SK-N-SH treated with all-trans-retinoic acid at 6 μM for 48 hours (cell line): ENCODE measurements around the gene KCNJ18.

Experiments used
- ATAC-seq: fragments of 200-7000 bp; cut with Tn5 transposase; 3 replicates; pipeline ENCODE4 v1.9.1; 2020; ENCODE audit warnings: mild to moderate bottlenecking, moderate library complexity
- ARNTL ChIP-seq: fragments of 450-650 bp; formaldehyde crosslinking; IDR thresholded peaks from 2 replicates; pipeline ENCODE4 v1.5.0; 2020; ENCODE audit warnings: low read depth, mild to moderate bottlenecking, moderate library complexity, borderline replicate concordance
- CSDC2 ChIP-seq: fragments of 250-450 bp; sonication (Bioruptor Pico); IDR thresholded peaks from 2 replicates; pipeline ENCODE4 v1.5.0; 2020; ENCODE audit warnings: mild to moderate bottlenecking, moderate library complexity
- ESRRG ChIP-seq: fragments of 250-450 bp; sonication (Bioruptor Pico); IDR thresholded peaks from 2 replicates; pipeline ENCODE4 v1.6.1; 2021; ENCODE audit warnings: mild to moderate bottlenecking
- GLIS3 ChIP-seq: fragments of 250-450 bp; sonication (Bioruptor Pico); IDR thresholded peaks from 2 replicates; pipeline ENCODE4 v1.5.0; 2020; ENCODE audit warnings: mild to moderate bottlenecking, moderate library complexity
- ISL1 ChIP-seq: fragments of 250-450 bp; sonication (Bioruptor Pico); IDR thresholded peaks from 2 replicates; pipeline ENCODE4 v2.1.2; 2022; ENCODE audit warnings: mild to moderate bottlenecking, moderate library complexity
- OSR1 ChIP-seq: fragments of 250-450 bp; sonication (Bioruptor Pico); IDR thresholded peaks from 2 replicates; pipeline ENCODE4 v1.8.0; 2022; ENCODE audit warnings: moderate library complexity, mild to moderate bottlenecking, inconsistent platforms
- PPARA ChIP-seq: fragments of 250-450 bp; sonication (Bioruptor Pico); IDR thresholded peaks from 2 replicates; pipeline ENCODE4 v1.5.0; 2020; ENCODE audit warnings: mild to moderate bottlenecking, borderline replicate concordance
- RARB ChIP-seq: fragments of 250-450 bp; sonication (Bioruptor Pico); IDR thresholded peaks from 2 replicates; pipeline ENCODE4 v1.8.0; 2021; ENCODE audit warnings: mild to moderate bottlenecking, moderate library complexity
- SNAI2 ChIP-seq: fragments of 250-450 bp; sonication (Bioruptor Pico); IDR thresholded peaks from 2 replicates; pipeline ENCODE4 v1.5.0; 2020; ENCODE audit warnings: mild to moderate bottlenecking, moderate library complexity
- TCF4 ChIP-seq: fragments of 250-450 bp; sonication (Bioruptor Pico); IDR thresholded peaks from 2 replicates; pipeline ENCODE4 v1.8.0; 2021; ENCODE audit warnings: mild to moderate bottlenecking, moderate library complexity, borderline replicate concordance
- TOX ChIP-seq: fragments of 250-450 bp; sonication (Bioruptor Pico); IDR thresholded peaks from 2 replicates; pipeline ENCODE4 v1.8.0; 2021; ENCODE audit warnings: mild to moderate bottlenecking, moderate library complexity, borderline replicate concordance
- ZC3H10 ChIP-seq: fragments of 250-450 bp; sonication (Bioruptor Pico); IDR thresholded peaks from 2 replicates; pipeline ENCODE4 v1.5.1; 2021; ENCODE audit warnings: mild to moderate bottlenecking, moderate library complexity
- ZFP3 ChIP-seq: fragments of 250-450 bp; sonication (Bioruptor Pico); IDR thresholded peaks from 2 replicates; pipeline ENCODE4 v1.5.0; 2020; ENCODE audit warnings: mild to moderate bottlenecking, moderate library complexity
- ZFP30 ChIP-seq: fragments of 450-650 bp; formaldehyde crosslinking; IDR thresholded peaks from 2 replicates; pipeline ENCODE4 v1.5.0; 2022; ENCODE audit warnings: mild to moderate bottlenecking, moderate library complexity
- ZNF565 ChIP-seq: fragments of 450-650 bp; formaldehyde crosslinking; conservative IDR thresholded peaks from 2 replicates; pipeline ENCODE4 v1.5.0; 2020; ENCODE audit warnings: low read depth, mild to moderate bottlenecking, moderate library complexity
- ZNF70 ChIP-seq: fragments of 450-650 bp; formaldehyde crosslinking; IDR thresholded peaks from 2 replicates; pipeline ENCODE4 v1.5.0; 2020; ENCODE audit warnings: mild to moderate bottlenecking, moderate library complexity
- ZNF8 ChIP-seq: fragments of 450-650 bp; formaldehyde crosslinking; IDR thresholded peaks from 2 replicates; pipeline ENCODE4 v1.5.0; 2020; ENCODE audit warnings: mild to moderate bottlenecking, moderate library complexity
- TF ChIP-seq, protein P1 (sequence below): fragments of 250-450 bp; sonication (Bioruptor Pico); IDR thresholded peaks from 2 replicates; pipeline ENCODE4 v1.8.0; 2021; ENCODE audit warnings: low read depth, mild to moderate bottlenecking, moderate library complexity, borderline replicate concordance
- TF ChIP-seq, protein P2 (sequence below): fragments of 250-450 bp; sonication (Bioruptor Pico); IDR thresholded peaks from 2 replicates; pipeline ENCODE4 v1.8.0; 2020; ENCODE audit warnings: mild to moderate bottlenecking, moderate library complexity, borderline replicate concordance
- TF ChIP-seq, protein P3 (sequence below): fragments of 250-450 bp; sonication (Bioruptor Pico); IDR thresholded peaks from 2 replicates; pipeline ENCODE4 v1.5.1; 2021; ENCODE audit warnings: mild to moderate bottlenecking, moderate library complexity
- TF ChIP-seq, protein P4 (sequence below): fragments of 250-450 bp; sonication (Bioruptor Pico); IDR thresholded peaks from 2 replicates; pipeline ENCODE4 v1.5.0; 2020; ENCODE audit warnings: mild to moderate bottlenecking, moderate library complexity
- TF ChIP-seq, protein P5 (sequence below): fragments of 250-450 bp; sonication (Bioruptor Pico); IDR thresholded peaks from 2 replicates; pipeline ENCODE4 v1.5.1; 2020; ENCODE audit warnings: low read depth, mild to moderate bottlenecking, moderate library complexity

The KCNJ18 gene

DNA sequence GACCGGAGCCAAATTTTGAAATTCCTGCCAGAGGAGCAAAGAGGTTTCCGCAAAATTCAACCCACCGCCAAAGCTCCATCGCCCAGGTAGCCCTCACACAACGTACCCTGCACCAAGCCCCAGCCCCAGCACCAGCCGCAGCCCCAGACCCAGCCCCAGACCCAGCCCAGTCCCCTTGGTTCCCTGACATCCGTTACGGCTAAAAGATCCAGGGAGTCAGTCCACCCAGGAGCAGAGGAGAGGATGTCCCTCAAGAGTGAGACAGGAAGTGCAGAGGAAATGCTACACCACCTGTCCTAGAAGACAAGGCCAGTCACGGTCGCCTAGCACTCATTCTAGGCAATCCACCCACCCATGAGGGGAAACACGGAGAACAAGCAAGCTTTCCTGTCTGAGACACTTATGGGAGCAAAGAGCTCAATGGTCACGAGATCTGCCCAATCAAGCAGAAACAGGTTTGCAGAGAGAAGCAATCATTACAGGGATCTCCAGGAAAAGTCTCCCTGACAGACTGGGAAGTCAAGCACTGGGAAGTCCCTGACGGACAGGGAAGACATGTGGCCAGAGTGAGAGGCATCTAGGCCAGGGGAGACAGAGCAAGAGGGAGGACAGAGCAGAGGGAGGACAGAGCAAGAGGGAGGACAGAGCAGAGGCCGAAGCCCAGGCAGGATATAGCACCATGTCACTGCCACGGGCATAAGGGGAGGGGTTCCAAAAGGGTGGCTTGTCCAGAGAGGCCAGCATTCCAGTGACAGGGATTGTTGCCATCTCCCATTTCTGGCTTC lies 15.0 kb upstream of the KCNJ18 start:
- no peak for TF ChIP-seq ARNTL (CRISPR knock-in tag)
- TF ChIP-seq ISL1 (CRISPR knock-in tag), result no peak
- TF ChIP-seq TOX (CRISPR knock-in tag), result no peak
- no peak for TF ChIP-seq ZC3H10 (CRISPR knock-in tag)
- TF ChIP-seq, protein P1, sequence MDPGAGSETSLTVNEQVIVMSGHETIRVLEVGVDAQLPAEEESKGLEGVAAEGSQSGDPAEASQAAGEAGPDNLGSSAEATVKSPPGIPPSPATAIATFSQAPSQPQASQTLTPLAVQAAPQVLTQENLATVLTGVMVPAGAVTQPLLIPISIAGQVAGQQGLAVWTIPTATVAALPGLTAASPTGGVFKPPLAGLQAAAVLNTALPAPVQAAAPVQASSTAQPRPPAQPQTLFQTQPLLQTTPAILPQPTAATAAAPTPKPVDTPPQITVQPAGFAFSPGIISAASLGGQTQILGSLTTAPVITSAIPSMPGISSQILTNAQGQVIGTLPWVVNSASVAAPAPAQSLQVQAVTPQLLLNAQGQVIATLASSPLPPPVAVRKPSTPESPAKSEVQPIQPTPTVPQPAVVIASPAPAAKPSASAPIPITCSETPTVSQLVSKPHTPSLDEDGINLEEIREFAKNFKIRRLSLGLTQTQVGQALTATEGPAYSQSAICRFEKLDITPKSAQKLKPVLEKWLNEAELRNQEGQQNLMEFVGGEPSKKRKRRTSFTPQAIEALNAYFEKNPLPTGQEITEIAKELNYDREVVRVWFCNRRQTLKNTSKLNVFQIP (CRISPR knock-in tag), result no peak
- no peak for TF ChIP-seq PPARA (CRISPR knock-in tag)
- TF ChIP-seq CSDC2 (CRISPR knock-in tag), result no peak
- no peak for TF ChIP-seq ZFP3
- TF ChIP-seq, protein P2, sequence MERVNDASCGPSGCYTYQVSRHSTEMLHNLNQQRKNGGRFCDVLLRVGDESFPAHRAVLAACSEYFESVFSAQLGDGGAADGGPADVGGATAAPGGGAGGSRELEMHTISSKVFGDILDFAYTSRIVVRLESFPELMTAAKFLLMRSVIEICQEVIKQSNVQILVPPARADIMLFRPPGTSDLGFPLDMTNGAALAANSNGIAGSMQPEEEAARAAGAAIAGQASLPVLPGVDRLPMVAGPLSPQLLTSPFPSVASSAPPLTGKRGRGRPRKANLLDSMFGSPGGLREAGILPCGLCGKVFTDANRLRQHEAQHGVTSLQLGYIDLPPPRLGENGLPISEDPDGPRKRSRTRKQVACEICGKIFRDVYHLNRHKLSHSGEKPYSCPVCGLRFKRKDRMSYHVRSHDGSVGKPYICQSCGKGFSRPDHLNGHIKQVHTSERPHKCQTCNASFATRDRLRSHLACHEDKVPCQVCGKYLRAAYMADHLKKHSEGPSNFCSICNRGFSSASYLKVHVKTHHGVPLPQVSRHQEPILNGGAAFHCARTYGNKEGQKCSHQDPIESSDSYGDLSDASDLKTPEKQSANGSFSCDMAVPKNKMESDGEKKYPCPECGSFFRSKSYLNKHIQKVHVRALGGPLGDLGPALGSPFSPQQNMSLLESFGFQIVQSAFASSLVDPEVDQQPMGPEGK (CRISPR knock-in tag), result no peak
- no peak for TF ChIP-seq RARB (CRISPR knock-in tag)
- TF ChIP-seq GLIS3 (CRISPR knock-in tag), result no peak
- no peak for ATAC-seq

DNA sequence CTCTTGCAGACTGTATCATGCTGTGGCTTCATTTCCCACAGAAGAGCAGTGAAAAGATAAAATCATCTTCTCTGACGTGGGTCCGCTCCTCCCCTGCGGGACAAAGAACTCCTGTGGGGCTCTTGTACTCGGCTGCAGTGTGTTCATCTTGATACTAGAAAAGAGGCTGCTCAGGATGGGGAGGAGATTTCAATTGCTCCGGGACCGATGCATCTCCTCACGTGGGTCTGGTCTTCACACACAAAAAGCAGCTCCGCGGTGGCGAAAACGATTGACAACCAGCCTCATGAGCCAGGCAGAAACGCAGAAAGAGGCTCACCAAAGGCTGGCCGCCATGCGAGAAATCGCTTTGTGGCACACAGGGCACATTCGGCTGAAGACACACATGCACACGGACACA lies 14.4 kb upstream of the KCNJ18 start:
- TF ChIP-seq RARB (CRISPR knock-in tag), result no peak
- TF ChIP-seq OSR1 (CRISPR knock-in tag), result no peak
- TF ChIP-seq ZNF565, result no peak
- TF ChIP-seq, protein P3, sequence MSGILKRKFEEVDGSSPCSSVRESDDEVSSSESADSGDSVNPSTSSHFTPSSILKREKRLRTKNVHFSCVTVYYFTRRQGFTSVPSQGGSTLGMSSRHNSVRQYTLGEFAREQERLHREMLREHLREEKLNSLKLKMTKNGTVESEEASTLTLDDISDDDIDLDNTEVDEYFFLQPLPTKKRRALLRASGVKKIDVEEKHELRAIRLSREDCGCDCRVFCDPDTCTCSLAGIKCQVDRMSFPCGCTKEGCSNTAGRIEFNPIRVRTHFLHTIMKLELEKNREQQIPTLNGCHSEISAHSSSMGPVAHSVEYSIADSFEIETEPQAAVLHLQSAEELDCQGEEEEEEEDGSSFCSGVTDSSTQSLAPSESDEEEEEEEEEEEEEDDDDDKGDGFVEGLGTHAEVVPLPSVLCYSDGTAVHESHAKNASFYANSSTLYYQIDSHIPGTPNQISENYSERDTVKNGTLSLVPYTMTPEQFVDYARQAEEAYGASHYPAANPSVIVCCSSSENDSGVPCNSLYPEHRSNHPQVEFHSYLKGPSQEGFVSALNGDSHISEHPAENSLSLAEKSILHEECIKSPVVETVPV (CRISPR knock-in tag), result no peak
- no peak for TF ChIP-seq ZNF8 (CRISPR knock-in tag)
- TF ChIP-seq TOX (CRISPR knock-in tag), result no peak
- TF ChIP-seq, protein P4, sequence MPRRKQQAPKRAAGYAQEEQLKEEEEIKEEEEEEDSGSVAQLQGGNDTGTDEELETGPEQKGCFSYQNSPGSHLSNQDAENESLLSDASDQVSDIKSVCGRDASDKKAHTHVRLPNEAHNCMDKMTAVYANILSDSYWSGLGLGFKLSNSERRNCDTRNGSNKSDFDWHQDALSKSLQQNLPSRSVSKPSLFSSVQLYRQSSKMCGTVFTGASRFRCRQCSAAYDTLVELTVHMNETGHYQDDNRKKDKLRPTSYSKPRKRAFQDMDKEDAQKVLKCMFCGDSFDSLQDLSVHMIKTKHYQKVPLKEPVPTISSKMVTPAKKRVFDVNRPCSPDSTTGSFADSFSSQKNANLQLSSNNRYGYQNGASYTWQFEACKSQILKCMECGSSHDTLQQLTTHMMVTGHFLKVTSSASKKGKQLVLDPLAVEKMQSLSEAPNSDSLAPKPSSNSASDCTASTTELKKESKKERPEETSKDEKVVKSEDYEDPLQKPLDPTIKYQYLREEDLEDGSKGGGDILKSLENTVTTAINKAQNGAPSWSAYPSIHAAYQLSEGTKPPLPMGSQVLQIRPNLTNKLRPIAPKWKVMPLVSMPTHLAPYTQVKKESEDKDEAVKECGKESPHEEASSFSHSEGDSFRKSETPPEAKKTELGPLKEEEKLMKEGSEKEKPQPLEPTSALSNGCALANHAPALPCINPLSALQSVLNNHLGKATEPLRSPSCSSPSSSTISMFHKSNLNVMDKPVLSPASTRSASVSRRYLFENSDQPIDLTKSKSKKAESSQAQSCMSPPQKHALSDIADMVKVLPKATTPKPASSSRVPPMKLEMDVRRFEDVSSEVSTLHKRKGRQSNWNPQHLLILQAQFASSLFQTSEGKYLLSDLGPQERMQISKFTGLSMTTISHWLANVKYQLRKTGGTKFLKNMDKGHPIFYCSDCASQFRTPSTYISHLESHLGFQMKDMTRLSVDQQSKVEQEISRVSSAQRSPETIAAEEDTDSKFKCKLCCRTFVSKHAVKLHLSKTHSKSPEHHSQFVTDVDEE (CRISPR knock-in tag), result no peak
- TF ChIP-seq ZNF70 (CRISPR knock-in tag), result no peak
- no peak for TF ChIP-seq ZFP3
- no peak for TF ChIP-seq ZC3H10 (CRISPR knock-in tag)
- no peak for TF ChIP-seq GLIS3 (CRISPR knock-in tag)
- no peak for TF ChIP-seq ARNTL (CRISPR knock-in tag)
- TF ChIP-seq SNAI2 (CRISPR knock-in tag), result no peak
- TF ChIP-seq, protein P2 (CRISPR knock-in tag), result no peak
- TF ChIP-seq TCF4 (CRISPR knock-in tag), result no peak
- TF ChIP-seq ZFP30 (CRISPR knock-in tag), result no peak
- no peak for TF ChIP-seq ESRRG (CRISPR knock-in tag)
- TF ChIP-seq, protein P1 (CRISPR knock-in tag), result no peak
- TF ChIP-seq, protein P5, sequence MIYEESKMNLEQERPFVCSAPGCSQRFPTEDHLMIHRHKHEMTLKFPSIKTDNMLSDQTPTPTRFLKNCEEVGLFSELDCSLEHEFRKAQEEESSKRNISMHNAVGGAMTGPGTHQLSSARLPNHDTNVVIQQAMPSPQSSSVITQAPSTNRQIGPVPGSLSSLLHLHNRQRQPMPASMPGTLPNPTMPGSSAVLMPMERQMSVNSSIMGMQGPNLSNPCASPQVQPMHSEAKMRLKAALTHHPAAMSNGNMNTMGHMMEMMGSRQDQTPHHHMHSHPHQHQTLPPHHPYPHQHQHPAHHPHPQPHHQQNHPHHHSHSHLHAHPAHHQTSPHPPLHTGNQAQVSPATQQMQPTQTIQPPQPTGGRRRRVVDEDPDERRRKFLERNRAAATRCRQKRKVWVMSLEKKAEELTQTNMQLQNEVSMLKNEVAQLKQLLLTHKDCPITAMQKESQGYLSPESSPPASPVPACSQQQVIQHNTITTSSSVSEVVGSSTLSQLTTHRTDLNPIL (CRISPR knock-in tag), result no peak
- no peak for TF ChIP-seq ISL1 (CRISPR knock-in tag)
- no peak; the same call in 1 of the 3 replicates for ATAC-seq
